Fibroblast of the conjunctiva (primary cell): ENCODE measurements around the gene MTHFD2L.
"Not testable (repeated sequence)": the region's sequence is repeated elsewhere in the genome, so short reads cannot be mapped to it uniquely, and the experiment has no call there.

Source experiments
- DNase-seq: peaks from one replicate; pipeline ENCODE4 v3.0.0-alpha.2; 2010; ENCODE audit warnings: low read depth

MTHFD2L gene

DNA sequence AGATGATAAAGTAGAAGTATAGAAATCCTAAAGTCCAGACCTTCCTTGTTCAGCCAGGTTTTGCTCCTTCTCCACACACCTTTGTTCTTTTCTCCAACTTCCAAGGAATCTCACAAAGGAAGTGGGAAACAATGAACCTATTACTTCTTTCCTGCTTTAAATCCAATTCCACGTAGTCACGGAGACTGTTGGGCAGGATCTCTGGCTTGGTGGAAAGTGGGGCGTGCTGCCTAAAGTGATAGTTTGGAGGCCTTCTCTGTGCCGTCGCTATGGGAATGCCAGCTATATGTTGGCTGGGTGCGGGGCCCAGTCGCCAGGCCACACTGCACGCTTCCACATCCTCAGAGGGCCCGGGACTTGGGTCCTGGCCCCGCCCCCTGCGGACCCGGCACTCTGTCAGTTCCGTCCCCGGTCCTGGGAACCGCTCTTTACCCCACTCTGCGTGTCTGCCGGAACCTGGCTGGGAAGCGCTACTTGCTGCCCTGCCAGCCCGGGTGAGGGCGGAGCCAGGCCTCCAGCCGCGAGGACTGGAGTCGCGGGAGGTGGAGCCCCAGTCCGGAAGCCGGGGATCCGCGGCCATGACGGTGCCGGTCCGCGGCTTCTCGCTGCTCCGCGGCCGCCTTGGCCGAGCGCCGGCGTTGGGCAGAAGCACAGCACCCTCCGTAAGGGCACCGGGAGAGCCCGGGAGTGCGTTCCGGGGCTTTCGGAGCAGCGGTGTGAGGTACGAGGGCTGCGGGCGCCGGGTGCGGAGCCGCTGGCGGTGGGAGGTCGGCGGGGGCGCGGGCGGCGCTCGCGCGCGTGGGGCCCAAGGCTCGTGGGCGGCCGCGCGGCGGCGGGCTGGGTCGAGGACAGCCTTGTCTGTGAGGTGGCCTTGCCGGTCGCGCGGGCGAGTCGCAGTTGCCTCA lies at the start of gene MTHFD2L:
TSS of gene MTHFD2L (plus strand) at position 558 of the 905 bp plus-strand sequence. CDS start at position 579, 21 bp downstream.
- DNase-seq = peak; percentile 94

DNA sequence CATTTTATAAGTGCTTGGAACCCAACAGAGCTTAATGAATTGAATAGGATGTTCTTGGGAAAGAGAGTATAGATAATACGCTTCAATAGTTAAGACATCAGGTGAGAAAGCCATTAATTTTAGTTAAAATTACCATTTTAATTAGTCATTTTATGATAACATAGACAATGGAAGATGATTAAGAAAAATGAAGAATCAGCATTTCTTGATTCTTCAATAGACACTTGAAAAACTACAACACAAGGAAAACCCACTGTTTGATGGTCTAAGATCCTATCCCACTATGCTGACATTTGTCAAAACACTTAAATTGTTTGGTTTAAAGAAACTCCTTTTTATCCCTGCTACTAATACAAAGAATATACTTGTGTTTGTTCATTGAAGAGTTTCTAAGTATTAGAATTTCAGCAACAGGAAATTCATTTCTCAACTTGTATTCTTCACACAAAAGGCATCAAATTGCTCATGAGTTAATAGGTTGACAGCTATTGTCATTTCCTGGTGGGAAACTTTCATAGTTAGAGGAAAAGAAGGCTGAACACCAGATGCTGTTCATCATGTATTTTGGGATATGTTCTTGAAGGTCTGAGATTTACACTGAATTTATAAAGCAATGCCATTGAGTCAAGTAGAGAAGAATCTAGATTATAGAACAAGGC lies 49.3 kb upstream of the MTHFD2L start:
- no peak for DNase-seq

DNA sequence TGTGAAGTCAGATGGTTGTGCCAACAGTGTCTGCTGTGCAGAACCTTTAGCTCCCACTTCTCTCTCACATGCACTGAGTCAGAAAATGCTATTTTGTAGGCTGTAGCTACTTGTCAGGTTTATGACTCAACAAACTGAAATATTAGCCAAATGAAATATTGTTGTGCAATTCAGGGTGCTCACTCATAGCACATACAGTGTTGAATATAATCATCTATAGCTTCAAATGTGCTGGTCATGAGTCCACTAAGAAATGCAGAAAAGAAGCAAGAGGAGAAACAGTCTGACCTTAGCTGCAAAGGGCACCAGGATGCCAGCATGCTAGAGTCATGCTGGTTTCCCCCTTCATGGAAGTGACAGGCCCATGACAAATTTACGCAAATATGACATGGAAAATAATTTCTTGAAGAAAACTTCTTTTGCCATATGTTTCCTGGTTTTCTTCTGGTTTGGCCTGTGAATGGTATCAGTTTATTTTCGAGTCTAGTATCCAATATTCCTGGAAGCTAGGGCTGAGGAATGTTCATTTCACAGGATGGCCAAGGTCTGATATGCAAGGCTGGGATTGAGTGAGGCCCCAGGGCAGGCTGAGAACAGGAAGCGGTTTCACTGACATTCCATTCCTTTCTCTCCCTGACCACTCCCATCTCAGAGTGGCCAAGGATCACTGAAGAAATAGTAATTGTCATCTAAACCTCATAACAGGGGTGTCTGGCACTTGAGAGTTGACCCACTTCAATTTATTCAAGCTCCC lies 48.6 kb upstream of the MTHFD2L start:
- DNase-seq = peak; percentile 96

DNA sequence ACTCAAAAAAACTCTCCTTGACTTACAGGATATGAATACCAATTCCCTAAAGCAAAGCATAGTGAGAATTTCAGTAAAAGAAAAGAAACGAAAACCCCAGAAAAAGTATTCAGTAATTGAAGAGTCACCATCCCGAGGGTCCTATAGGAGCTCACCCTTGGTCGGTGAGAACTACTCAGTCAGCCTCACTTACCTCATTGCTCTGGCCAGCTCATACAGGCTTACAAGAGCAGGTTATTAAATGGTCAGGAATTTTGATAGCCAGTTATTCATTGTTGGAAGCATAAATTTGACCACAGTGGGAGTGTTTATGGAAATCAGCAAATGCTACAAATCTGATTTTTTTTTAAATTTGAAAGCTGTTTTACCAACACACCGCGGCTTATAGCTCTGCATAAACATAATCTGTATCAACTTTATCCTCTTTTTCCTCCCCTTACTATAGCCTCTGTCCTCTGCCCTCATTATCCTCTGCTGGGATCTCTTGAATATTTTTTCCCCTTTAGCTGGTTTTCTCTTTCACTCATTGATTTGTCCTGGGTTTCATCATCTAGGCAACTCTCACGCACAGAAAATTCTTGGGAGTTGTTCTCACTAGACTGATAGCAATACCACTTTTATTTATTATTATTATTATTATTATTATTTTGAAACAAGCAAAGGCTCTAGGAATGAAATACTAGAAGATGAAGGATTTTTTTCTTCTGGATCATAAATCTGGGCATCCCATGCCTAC lies 47.9 kb upstream of the MTHFD2L start:
- peak; percentile 60 for DNase-seq

DNA sequence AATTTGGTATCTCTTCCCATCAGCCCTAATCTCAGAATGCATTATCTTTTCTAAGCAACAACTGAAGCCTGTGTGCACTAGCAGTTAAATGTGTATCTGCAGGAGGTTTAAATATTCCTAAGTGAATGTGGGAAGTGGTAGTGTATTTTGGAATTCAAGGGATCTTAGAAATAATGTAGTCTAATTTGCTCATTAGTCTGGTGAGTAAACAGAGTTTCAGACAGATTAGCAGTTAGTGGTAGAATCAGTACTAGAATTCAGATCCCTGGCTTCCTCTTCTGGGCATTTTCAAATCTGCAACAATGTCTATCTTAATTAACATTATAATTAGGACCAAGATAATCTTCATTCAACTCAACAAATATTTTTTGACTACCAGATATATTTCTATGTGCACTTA lies 47.2 kb upstream of the MTHFD2L start:
- DNase-seq = no peak

DNA sequence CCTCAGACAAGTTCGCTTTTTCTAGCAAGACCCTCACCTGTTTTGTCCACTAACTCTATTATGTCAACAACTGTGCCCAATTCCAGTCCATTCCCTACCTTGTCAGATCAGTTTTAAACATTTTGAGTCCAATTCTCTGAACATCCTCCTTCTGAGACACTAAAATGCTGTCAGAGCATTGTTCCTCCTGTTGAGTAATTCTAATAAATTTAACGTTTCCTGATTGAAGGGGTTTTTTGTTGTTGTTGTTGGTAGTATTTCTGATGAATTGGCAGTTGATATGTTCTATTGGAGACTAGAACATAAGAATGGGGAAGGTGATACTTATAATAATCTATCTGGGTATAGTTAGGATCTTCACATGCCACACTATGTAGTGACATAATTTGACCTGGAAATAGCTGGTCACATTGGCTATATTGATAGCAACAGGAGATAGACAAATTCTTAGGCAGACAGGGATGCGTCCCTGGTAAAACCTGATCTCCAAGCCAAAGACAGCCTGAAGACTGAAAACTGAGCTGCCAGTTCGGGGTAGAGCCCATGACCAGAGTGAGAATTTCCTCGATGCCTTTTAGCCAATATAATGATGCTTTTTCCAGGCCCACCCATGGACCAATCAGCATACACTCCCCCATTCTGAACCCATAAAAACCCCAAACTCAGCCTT lies 46.5 kb upstream of the MTHFD2L start:
- no peak for DNase-seq

DNA sequence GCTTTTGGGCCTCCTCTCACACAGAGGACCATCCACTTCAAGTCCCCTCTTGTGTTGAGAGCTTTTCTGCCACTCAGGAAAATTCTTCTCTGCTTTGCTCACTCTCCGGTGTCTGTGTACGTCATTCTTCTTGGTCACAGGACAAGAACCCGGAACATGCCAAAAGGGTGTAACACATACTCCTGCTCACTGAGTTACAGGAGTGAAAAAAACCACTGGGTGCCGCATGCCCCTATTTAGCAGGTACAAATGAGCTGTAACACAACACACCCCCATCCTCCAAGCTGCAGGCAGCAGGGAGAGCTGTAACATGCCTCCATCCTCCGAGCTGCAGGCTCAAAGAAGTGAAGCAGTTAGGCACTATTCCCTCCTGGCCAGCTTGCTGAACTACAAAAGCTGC lies 45.9 kb upstream of the MTHFD2L start:
- no peak for DNase-seq

DNA sequence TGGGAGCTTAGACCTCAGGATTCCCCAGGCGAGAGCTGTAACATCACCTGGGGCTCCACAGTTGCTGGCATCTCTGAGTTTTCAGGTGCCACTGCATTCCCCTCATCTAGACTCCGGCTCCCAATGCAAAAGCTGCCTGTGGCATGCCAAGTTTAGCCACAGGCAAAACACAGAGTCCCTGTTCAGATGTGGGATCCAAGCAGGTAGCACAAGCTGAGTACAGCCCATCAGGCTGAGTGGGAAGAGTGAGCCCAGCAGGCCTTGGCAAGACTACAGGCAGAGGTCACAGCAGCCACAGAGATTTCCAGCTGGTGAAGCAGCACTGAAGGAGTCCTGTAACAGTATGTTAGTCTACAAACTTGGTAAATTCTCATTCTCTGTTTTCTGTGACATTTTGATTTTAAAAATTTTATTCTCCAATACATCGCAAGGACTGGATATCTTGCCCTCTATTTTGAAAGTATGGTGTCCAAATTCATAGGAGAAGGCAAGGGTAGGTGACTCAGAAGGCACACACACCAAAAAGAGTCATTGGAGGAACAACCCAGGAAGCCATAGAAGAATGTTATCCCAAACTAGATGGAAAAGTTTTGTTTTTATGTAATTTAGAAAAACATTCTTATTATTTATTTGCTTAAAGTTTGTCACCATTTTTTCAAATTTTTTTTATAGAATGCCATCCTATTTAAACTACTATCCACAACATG lies 45.4 kb upstream of the MTHFD2L start:
- no peak for DNase-seq

DNA sequence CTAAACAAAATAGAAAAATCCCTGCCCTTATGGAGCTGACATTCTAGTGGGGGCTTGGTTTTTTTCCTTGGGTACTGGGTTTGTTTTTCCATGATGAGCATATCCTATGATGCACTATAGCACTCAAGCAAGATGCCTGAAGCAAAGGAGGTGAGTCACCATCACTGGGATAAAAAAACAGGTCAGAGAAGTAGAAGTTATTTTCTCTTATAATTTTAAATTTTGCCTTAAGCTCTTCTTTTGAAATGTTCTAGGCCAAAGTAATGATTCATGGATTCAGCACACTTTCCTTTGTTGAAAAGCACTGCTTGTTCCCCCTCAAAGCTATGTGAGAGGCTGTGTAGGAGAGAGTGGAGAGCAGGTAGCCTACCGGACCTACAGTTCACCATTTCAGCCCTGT lies 43.7 kb upstream of the MTHFD2L start:
- DNase-seq = peak; percentile 56

DNA sequence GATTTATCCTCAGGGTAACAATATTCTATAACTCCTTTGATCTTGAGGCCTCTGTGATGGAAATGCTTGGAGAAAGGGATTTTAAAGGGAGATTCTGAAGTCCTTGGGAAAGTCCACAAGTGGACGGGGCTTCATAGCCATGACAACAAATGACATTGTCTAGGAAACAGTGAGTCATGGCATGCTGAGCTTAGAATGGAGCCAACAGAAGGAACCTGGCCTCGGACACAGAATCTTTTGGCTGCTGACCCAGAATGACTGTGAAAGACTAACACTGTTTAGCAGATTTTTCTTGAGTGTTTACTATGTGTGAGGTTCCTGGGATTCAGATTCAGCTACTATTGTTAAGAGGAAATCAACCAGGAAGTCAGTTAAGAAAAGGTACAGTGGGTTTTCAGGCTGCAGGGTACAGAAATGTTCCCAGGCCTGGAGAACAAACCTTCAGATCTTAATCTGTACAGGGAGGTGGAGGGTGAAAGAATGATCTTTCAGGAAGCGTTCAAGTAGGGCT lies 40.8 kb upstream of the MTHFD2L start:
- peak; percentile 96 for DNase-seq

DNA sequence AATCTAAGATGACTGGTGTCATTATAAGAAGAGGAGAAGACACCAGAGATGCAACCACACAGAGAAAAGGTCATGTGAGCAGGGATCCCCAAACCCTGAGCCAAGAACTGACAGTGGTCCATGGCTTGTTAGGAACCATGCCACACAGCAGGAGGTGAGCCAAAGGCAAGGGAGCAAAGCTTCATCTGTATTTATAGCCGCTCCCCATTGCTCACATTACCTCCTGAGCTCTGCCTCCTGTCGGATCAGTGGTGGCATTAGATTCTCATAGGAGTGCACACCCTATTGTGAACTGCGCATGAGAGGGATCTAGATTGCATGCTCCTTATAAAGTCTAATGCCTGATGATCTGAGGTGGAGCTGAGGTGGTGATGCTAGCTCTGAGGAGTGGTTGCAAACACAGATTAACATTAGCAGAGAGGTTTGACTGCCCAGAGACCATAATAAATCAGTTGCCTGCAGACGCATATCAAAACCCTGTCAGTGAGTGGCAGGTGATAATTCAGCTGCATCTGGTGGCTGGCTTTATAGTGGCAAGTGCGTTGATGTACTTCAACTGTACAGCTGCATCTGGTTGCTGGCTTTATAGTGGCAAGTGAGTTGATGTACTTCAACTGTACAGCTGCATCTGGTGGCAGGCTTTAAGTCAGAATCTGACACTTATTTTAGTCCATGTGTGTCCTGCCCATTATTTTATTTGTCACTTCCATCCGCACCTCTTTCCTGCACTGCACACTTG lies 39.1 kb upstream of the MTHFD2L start:
- DNase-seq = no peak

DNA sequence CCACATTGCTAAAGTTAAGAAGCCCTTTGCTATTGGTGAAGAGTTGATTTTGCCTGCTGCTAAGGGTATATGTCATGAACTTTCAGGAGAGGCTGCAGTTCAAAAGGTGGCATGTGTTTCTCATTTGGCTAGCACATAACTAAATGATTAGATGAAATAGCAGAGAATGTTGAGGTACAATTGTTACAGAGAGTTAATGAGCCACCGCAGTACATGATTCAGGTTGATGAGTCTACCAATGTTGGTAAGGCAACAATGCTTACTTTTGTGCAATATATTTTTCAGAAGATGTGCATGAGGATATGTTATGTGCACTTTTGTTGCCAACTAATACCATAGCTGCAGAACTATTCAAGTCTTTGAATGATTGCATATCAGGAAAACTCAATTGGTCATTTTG lies 37.8 kb upstream of the MTHFD2L start:
- DNase-seq = no peak

DNA sequence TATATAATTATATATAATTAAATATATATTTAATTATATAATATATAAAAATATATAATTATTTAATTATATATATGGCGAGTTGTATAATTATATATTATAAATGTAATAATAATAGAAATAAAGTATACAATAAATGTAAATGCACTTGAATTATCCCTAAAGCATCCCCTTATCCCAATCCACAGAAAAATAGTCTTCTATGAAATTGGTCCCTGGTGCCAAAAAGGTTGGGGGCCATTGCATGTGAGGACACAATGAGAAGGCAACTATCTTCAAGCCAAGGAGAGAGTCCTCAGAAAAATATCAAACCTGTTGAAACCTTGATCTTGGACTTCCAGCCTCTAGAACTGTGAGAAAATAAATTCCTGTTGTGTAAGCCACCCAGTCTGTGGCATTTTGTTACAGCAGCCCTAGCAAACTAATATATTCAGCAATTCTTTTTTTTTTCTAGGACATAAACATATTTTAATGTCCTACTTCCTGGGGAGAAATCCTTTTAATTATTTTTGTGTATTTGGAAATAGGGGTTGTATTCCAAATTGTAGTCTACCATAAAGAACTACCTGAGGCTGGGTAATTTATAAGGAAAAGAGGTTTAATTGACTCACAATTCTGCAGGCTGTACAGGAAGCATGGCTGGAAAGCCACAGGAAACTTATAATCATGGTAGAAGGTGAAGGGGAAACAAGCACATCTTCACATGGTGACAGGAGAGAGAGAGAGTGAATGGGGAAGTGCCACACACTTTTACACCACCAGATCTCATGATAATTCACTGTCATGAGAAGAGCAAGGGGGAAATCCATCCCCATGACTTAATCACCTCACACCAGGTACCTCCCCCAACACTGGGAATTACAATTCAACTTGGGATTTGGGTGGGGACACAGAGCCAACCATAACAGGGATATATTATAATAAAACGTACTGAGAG lies 36.0 kb upstream of the MTHFD2L start:
- no peak for DNase-seq

DNA sequence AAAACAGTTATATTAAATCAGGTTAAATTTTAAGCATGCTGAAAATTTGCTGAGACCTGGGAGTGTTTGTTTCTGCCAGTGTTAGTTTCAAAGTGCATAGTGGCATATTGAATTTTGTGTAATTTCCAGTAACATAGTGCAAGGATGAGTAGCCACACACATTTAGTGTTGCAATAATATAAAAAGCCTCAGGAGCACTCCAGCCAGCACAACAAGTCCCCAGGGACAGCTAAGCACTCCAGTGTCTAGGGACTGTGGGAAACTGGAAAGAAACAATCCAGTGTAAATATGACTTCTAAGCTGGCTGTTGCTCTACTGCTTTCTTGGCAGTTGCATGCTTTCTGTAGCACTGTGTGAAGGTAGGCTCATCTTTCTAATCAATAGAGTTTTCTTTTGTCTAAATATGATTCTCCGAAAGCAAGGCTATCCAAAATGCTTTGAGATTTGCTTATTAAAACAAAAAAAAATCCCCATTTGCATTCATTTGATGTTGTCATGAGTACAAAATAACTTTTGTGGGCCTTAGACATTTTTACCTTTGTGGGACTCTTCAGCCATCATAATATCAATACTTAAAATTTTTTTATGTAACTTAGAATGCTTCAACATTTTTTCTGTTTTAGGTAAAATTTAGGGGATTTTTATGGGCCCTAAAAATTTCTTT lies 34.7 kb upstream of the MTHFD2L start:
- peak; percentile 76 for DNase-seq

DNA sequence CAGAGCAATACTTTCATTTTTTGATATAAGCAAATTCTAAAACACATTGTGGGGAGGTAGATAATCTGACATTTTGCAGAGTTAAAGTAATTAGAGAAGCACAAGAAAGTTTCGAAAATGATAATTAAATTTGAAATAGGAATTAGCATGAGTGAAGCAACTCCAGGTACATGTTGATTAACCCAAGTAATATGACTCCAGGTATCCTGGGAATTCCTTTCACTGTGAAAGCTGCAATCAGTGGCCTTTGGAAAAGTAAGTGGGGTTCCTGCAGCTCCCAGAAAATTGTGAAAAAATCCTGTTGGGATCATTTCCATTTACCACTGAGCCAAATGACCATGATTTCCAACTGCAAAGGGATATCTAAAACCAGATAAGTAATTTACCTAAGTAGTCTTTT lies 32.9 kb upstream of the MTHFD2L start:
- no peak for DNase-seq

DNA sequence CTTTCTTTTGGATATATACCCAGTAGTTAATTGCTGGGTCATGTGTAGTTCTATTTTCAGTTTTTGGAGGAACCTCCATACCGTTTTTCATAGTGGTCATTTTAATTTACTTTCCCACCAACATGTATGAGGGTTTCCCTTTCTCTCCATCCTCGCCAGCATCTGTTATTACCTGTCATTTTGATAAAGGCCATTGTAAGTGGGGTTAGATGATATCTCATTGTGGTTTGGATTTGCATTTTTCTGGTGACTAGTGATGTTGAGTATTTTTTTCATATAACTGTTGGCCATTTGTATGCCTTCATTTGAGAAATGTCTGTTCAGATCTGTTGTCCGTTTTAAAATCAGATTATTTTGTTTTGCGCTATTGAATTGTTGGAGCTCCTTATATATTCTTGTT lies 30.2 kb upstream of the MTHFD2L start:
- no peak for DNase-seq

DNA sequence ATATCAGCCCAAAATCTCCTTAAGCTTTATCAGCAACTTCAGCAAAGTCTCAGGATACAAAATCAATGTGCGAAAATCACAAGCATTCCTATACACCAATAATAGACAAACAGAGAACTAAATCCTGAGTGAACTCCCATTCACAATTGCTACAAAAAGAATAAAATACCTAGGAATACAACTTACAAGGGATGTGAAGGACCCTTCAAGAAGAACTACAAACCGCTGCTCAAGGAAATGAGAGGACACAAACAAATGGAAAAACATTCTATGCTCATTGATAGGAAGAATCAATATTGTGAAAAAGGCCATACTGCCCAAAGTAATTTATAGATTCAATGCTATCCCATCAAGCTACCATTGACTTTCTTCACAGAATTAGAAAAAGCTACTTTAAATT lies 27.1 kb upstream of the MTHFD2L start:
- not testable (repeated sequence) for DNase-seq

DNA sequence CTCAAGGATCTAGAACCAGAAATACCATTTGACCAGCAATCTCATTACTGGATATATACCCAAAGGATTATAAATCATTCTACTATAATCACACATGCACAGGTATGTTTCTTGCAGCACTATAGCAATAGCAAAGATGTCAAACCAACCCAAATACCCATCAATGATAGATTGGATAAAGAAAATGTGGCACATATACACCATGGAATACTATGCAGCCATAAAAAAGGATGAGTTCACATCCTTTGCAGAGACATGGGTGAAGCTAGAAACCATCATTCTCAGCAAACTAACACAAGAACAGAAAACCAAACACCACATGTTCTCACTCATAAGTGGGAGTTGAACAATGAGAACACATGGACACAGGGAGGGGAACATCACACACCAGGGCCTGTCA lies 25.7 kb upstream of the MTHFD2L start:
- not testable (repeated sequence) for DNase-seq
